Adrenal gland (tissue), 12 donors: ENCODE data around the gene PIP5K1C. TPM values are rescaled to one million over a fixed set of nuclear protein-coding genes. Genes with fewer than 3 reads are reported as not detected.
A peak's percentile ranks its signal among the peaks of the same experiment; 100 is the strongest.

Experiments
- DNase-seq, 7 donors: peaks; one replicate each; pipeline ENCODE4 v3.0.0-alpha.2; 2019 to 2020
- H3K27ac ChIP-seq, 5 donors: fragments of 200-600 bp; sonication (generic) in 4 of 5; 1 replicate in 3 of 5; 2 replicates in 2 of 5; pipeline versions ENCODE4 v1.5.1 to v1.8.0; 2016 to 2020; ENCODE audit warnings: mild to moderate bottlenecking in 1 of 5
- H3K27me3 ChIP-seq: fragments of 200-600 bp; 2 replicates; pipeline ENCODE4 v1.8.0; 2021
- H3K36me3 ChIP-seq, 2 donors: fragments of 200-600 bp; replicated peaks in 1 of 2; 1 replicate in 1 of 2; 2 replicates in 1 of 2; pipeline versions ENCODE4 v1.5.1 to v1.8.0; 2018 to 2022
- H3K4me1 ChIP-seq, 2 donors: fragments of 200-600 bp; replicated peaks in 1 of 2; 1 replicate in 1 of 2; 2 replicates in 1 of 2; pipeline versions ENCODE4 v1.5.1 to v1.8.0; 2018 to 2021
- H3K4me3 ChIP-seq, 4 donors: fragments of 200-600 bp; sonication (generic) in 3 of 4; one replicate each; pipeline ENCODE4 v1.5.1; 2016 to 2018
- H3K9me3 ChIP-seq, 3 donors: fragments of 200-600 bp; sonication (generic) in 1 of 3; replicated peaks in 1 of 3; 1 replicate in 2 of 3; 2 replicates in 1 of 3; pipeline versions ENCODE4 v1.5.1 to v1.8.0; 2016 to 2021
- POLR2A ChIP-seq, 2 donors: fragments of 450-650 bp; IDR thresholded peaks; one replicate each; pipeline ENCODE4 v1.6.1; 2017; ENCODE audit warnings: antibody characterized with exemption in 2 of 2, mild to moderate bottlenecking in 2 of 2, moderate library complexity in 1 of 2
- WGBS, 4 donors: extraction: QIAGEN DNeasy Blood & Tissue Kit in 2 of 4; methylation state at CpG; one replicate each; pipeline versions ENCODE4 v1.1.5 to v1.1.7; 2013 to 2017; 5-methylcytosine and 5-hydroxymethylcytosine counted together
- intact Hi-C, 2 donors: fragments of 100-400 bp; cut with DNase I; formaldehyde crosslinking; loops; one replicate each; pipeline versions ENCODE4 v1.14.1 to v1.15.0; 2022 to 2023
- polyA plus RNA-seq, 3 donors: library from polyadenylated mRNA; stranded (reverse); fragments of 200-250 nt in 2 of 3; fragments of 350-450 nt in 1 of 3; fragmentation: Illumina TruSeq in 1 of 3; extraction: RNeasy Lipid Tissue Mini Kit (QIAGEN cat#74804) in 1 of 3; gene quantifications; one replicate each; pipeline ENCODE4 v1.2.3, GENCODE V29; 2013 to 2014
- total RNA-seq, 9 donors: library from RNA; depleted of rRNA in 4 of 9; stranded (reverse); fragments of >200 nt in 4 of 9; fragments of 120-200 nt in 1 of 9; fragmentation: NEBNext Ultra II Directional in 1 of 9; extraction: Animal tissue kit (Norgen Biotek cat#: 25700) in 1 of 9; gene quantifications; one replicate each; pipeline versions ENCODE4 v1.1.0 to v1.2.4, GENCODE V29; 2013 to 2023
- TF ChIP-seq, protein P1 (sequence below), 6 experiments: fragments of 450-650 bp in 4 of 6; fragments of 200-600 bp in 2 of 6; sonication (generic) in 1 of 6; IDR thresholded peaks; 1 replicate in 5 of 6; 2 replicates in 1 of 6; pipeline versions ENCODE4 v1.5.1 to v1.8.0; 2016 to 2021; ENCODE audit warnings: antibody characterized with exemption in 6 of 6, mild to moderate bottlenecking in 2 of 6, moderate library complexity in 1 of 6
- donor health status: healthy with polysubstance abuse.
- donor health status: Bipolar disorder and iron deficiency.
- donor health status: DM: yes; HTN: yes; CAD: no.
- donor health status: DM: no; HTN: no; CAD: no.
- donor health status: DM: no; HTN: no; CAD: no.
- donor health status: DM: yes; HTN: yes; CAD: no.

Gene PIP5K1C
- total and polyA plus RNA-seq, 12 donors, result 4.0 to 44.7 (median 31.0) TPM

DNA sequence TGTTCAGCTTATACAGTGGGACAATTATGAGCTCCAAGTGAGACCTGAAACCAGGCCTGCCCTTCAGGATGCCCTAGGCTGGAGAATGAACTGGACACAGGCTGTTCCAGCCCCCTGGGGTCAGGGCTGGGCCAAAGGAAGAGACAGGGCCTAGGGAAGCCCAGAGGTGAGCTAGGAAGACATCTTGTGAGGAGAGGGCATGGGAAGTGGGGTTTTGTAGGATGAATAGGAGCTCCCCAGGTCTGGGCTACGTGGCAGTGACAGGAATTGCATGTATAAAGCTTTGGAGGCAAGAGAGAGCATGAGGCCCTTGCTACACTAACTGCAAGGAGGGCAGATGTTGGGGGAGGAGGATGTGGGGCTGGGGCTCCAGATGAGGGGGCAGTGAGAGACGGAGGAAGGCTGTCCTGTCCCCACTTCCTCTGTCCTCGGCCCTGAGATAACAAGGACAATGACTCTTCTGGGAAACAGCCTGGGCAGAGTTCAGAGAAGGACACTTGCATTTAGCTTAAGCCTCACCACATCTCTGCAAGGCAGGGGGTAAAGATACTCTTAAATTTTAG lies 92.1 kb downstream of the PIP5K1C start:
- no peak for TF ChIP-seq POLR2A (IDR thresholded peaks at IDR 0.05)
- TF ChIP-seq, protein P1, sequence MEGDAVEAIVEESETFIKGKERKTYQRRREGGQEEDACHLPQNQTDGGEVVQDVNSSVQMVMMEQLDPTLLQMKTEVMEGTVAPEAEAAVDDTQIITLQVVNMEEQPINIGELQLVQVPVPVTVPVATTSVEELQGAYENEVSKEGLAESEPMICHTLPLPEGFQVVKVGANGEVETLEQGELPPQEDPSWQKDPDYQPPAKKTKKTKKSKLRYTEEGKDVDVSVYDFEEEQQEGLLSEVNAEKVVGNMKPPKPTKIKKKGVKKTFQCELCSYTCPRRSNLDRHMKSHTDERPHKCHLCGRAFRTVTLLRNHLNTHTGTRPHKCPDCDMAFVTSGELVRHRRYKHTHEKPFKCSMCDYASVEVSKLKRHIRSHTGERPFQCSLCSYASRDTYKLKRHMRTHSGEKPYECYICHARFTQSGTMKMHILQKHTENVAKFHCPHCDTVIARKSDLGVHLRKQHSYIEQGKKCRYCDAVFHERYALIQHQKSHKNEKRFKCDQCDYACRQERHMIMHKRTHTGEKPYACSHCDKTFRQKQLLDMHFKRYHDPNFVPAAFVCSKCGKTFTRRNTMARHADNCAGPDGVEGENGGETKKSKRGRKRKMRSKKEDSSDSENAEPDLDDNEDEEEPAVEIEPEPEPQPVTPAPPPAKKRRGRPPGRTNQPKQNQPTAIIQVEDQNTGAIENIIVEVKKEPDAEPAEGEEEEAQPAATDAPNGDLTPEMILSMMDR (IDR thresholded peaks at IDR 0.05), result no peak
- Histone ChIP-seq H3K4me3 (peak overlapping the region in 1 of 4 donors; percentile 62), H3K9me3 (no peaks in the 10 kb centered on the region), H3K4me1 (peaks cover 37 to 52% of the 10 kb centered on the region in 2 donors), H3K27me3 (no peaks in the 10 kb centered on the region), H3K27ac (peak overlapping the region in 4 of 5 donors; percentile 74 to 94 (median 80)), H3K36me3 (peaks cover 0 to 14% of the 10 kb centered on the region in 2 donors)
- 18 to 25% (median 25%) methylated on average over 3 of the region's 3 CpGs for WGBS, 4 donors
- intact Hi-C loops, result no loop called here
- peak in 2 of 7 donors; percentile 20 to 43 for DNase-seq

DNA sequence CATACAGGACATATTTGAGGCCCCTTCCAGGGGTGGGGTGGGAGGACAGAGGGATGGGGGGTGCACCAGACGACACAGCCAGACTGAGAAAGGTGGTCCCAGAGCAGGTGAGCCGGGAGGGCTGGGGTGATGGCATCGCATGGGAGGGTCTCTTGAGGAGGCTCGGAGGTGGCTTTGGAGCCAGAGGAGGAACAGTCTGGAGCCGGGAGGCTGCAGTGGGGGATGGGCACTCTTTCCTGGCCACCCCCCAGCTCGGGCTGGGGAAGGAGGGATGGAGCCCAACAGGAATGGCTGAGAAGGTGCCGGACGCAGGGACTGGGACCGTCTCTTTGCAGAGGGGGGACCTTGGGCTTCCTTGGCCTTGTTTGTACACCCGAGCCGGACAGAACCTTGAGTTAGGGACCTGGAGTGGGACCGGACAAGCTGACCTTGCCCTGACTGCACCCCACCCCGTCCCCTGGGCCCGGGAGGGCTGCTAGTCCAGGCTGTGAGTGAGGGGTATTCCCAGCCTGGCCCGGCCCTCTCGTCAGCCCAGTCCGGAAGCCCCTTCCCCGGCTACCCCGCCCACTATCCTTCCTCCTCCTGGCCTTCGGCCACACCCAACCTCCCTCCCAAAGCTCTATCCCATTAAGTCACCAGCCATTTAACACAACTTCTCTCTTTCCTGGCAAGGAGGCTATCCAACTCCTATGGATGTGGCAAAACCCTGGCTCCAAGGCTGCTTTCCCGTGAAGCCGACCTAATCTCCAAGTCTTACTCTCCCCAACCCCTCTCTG lies 92.8 kb downstream of the PIP5K1C start:
- Histone ChIP-seq H3K36me3 (peaks cover 0 to 12% of the 10 kb centered on the region in 2 donors), H3K9me3 (no peaks in the 10 kb centered on the region), H3K4me1 (peaks cover 42 to 57% of the 10 kb centered on the region in 2 donors), H3K27me3 (no peaks in the 10 kb centered on the region), H3K27ac (peak overlapping the region; percentile 52 to 94 (median 78)), H3K4me3 (peak overlapping the region in 3 of 4 donors; percentile 8 to 73 (median 62))
- WGBS, 4 donors, result 6 to 16% (median 15%) methylated on average over 12 to 22 of the region's 22 CpGs
- intact Hi-C loops, result no loop called here
- peak; percentile 49 to 72 (median 64) for DNase-seq
- no peak for TF ChIP-seq POLR2A (IDR thresholded peaks at IDR 0.05)
- TF ChIP-seq, protein P1 (IDR thresholded peaks at IDR 0.05), result no peak

DNA sequence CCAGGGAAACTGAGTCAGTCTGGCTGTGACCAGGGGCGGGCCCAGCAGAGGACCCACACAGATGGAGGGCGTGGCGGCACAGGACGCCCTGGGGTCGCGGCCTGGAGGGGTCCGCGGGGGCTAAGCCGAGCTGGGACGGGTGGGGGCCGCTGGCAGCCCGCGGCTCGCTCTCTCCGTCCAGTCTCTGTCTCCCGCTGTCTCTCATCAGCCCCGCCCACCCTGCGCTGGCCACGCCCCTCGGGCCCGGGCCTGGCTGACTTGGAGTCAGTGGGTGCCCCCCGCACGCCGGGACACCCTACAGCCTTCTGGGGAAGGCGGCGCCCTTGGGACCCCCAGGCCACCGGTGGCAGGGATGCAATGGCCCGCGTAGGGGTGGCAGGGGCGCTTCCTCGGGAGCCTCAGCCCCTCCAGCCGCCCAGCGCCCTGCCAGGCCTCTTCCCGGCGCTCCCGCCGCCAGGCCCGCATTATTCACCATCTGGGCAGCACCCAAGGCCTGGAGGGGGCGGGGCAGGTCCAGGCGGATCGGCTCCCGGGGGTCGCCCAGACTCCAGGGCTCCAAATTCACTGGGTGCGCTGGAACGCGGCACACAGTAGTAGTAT lies 93.5 kb downstream of the PIP5K1C start, which contains the start of gene TBXA2R:
TBXA2R (minus strand) TSS at position 186 of the 600 bp plus-strand sequence. CDS start 6,241 bp downstream, outside the sequence.
- Histone ChIP-seq H3K4me1 (peaks cover 42 to 57% of the 10 kb centered on the region in 2 donors), H3K27me3 (no peaks in the 10 kb centered on the region), H3K4me3 (peak within 1 kb of the TSS; percentile 8 to 73 (median 62)), H3K9me3 (no peaks in the 10 kb centered on the region), H3K27ac (peak within 1 kb of the TSS; percentile 52 to 94 (median 78)), H3K36me3 (peaks cover 0 to 5% of the 10 kb centered on the region in 2 donors)
- intact Hi-C loops, result no loop called here
- 0 to 2% (median 1%) methylated on average over 4 to 46 of the region's 46 CpGs; no CpG with 5 or more reads in 1 of the 4 donors for WGBS, 4 donors
- TF ChIP-seq, protein P1 (IDR thresholded peaks at IDR 0.05), result no peak
- peak; percentile 38 to 57 for TF ChIP-seq POLR2A (IDR thresholded peaks at IDR 0.05)
- peak; percentile 78 to 90 (median 89) for DNase-seq
